Occipital lobe (tissue), 2 donors: ENCODE data around the gene PCDHB12. TPM values are rescaled to one million over a fixed set of nuclear protein-coding genes. Genes with fewer than 3 reads are reported as not detected.

Source experiments
- DNase-seq: peaks from one replicate; lab custom pipeline; 2025; lab: John Stamatoyannopoulos, UW
- total RNA-seq: library from RNA; depleted of rRNA; stranded (reverse); fragments of >200 nt; gene quantifications from one replicate; pipeline ENCODE4 v1.2.3, GENCODE V29; 2014

The PCDHB12 gene
- total RNA-seq, 1 donor from 2014 or later, result 14.8 TPM

GRCh38 chr5:141260458-141261237, 52.1 kb downstream of the PCDHB12 start:
- DNase-seq, result no peak

GRCh38 chr5:141261238-141261546, 52.7 kb downstream of the PCDHB12 start:
- DNase-seq, result no peak

Other genes starting within 250 kb of the PCDHB12 start
- gene PCDHAC2, start 242.2 kb upstream of the PCDHB12 start, total RNA-seq, result 33.5 TPM
- 0.31 TPM for gene PCDHB1, start 157.3 kb upstream of the PCDHB12 start, total RNA-seq
- gene PCDHB2, start 114.1 kb upstream of the PCDHB12 start, total RNA-seq, result 14.2 TPM
- 10.3 TPM for gene PCDHB3, start 108.2 kb upstream of the PCDHB12 start, total RNA-seq
- gene PCDHB4, start 86.9 kb upstream of the PCDHB12 start, total RNA-seq, result 4.7 TPM
- gene PCDHB5, start 73.5 kb upstream of the PCDHB12 start, total RNA-seq, result 9.7 TPM
- gene PCDHB6, start 58.7 kb upstream of the PCDHB12 start, total RNA-seq, result 3.1 TPM
- gene PCDHB7, start 36.1 kb upstream of the PCDHB12 start, total RNA-seq, result 13.4 TPM
- 8.6 TPM for gene PCDHB8, start 30.9 kb upstream of the PCDHB12 start, total RNA-seq
- gene PCDHB16, start 26.3 kb upstream of the PCDHB12 start, total RNA-seq, result 4.5 TPM
- gene PCDHB9, start 21.6 kb upstream of the PCDHB12 start, total RNA-seq, result 6.1 TPM
- 13.1 TPM for gene PCDHB10, start 16.4 kb upstream of the PCDHB12 start, total RNA-seq
- gene PCDHB11, start 9.1 kb upstream of the PCDHB12 start, total RNA-seq, result 10.5 TPM
- 9.2 TPM for gene PCDHB13, start 5.2 kb downstream of the PCDHB12 start, total RNA-seq
- 13.4 TPM for gene PCDHB14, start 14.6 kb downstream of the PCDHB12 start, total RNA-seq
- 22.1 TPM for gene PCDHB15, start 36.7 kb downstream of the PCDHB12 start, total RNA-seq
- gene SLC25A2, start 95.3 kb downstream of the PCDHB12 start, total RNA-seq, result not detected
- gene TAF7, start 112.1 kb downstream of the PCDHB12 start, total RNA-seq, result 127 TPM
- 4.8 TPM for gene PCDHGA1, start 121.8 kb downstream of the PCDHB12 start, total RNA-seq
- 6.9 TPM for gene PCDHGA2, start 130.0 kb downstream of the PCDHB12 start, total RNA-seq
- gene PCDHGA3, start 135.1 kb downstream of the PCDHB12 start, total RNA-seq, result 4.7 TPM
- gene PCDHGB1, start 141.4 kb downstream of the PCDHB12 start, total RNA-seq, result 7.8 TPM
- 8.4 TPM for gene PCDHGA4, start 146.3 kb downstream of the PCDHB12 start, total RNA-seq
- 8.3 TPM for gene PCDHGB2, start 151.3 kb downstream of the PCDHB12 start, total RNA-seq
- gene PCDHGA5, start 155.4 kb downstream of the PCDHB12 start, total RNA-seq, result 6.6 TPM
- gene PCDHGB3, start 161.5 kb downstream of the PCDHB12 start, total RNA-seq, result 12.3 TPM
- gene PCDHGA6, start 165.2 kb downstream of the PCDHB12 start, total RNA-seq, result 12.3 TPM
- 8.4 TPM for gene PCDHGA7, start 174.0 kb downstream of the PCDHB12 start, total RNA-seq
- 12.9 TPM for gene PCDHGB4, start 179.0 kb downstream of the PCDHB12 start, total RNA-seq
- 8.0 TPM for gene PCDHGA8, start 183.9 kb downstream of the PCDHB12 start, total RNA-seq
- 18.1 TPM for gene PCDHGB5, start 189.2 kb downstream of the PCDHB12 start, total RNA-seq
- 11.9 TPM for gene PCDHGA9, start 194.1 kb downstream of the PCDHB12 start, total RNA-seq
- 12.8 TPM for gene PCDHGB6, start 199.3 kb downstream of the PCDHB12 start, total RNA-seq
- gene PCDHGA10, start 204.3 kb downstream of the PCDHB12 start, total RNA-seq, result 12.0 TPM
- gene PCDHGB7, start 209.0 kb downstream of the PCDHB12 start, total RNA-seq, result 15.6 TPM
- 16.4 TPM for gene PCDHGA11, start 212.3 kb downstream of the PCDHB12 start, total RNA-seq
- gene PCDHGA12, start 221.8 kb downstream of the PCDHB12 start, total RNA-seq, result 6.9 TPM